ENCODE results near the gene LPCAT4. TPM values are rescaled to one million over a fixed set of nuclear protein-coding genes. Genes with fewer than 3 reads are reported as not detected.

Gene LPCAT4
- total RNA-seq, 1 donor from 2014 or later, result 32.4 TPM

DNA sequence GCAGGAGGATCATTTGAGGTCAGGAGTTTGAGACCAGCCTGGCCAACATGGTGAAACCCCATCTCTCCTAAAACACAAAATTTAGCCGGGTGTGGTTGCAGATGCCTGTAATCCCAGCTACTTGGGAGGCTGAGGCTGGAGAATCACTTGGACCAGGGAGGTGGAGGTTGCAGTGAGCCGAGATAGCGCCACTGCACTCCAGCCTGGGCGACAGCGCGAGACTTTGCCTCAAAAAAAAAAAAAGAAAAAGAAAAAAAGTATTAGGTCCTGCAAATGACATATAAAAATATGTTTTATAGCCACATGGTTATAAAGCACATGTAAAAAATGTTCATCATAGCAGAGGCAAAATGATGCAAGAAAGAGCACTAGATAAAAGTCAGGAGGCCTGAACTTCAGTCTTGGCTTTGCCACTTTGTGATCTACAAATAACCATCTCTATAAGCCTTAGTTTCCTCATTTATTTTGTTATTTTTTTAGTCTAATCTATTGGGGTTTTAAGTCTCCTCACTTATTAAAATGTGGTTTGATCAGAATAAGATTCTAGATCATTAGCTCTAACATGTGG, 34.4 kb downstream of the LPCAT4 start:
- TF ChIP-seq, protein P1, sequence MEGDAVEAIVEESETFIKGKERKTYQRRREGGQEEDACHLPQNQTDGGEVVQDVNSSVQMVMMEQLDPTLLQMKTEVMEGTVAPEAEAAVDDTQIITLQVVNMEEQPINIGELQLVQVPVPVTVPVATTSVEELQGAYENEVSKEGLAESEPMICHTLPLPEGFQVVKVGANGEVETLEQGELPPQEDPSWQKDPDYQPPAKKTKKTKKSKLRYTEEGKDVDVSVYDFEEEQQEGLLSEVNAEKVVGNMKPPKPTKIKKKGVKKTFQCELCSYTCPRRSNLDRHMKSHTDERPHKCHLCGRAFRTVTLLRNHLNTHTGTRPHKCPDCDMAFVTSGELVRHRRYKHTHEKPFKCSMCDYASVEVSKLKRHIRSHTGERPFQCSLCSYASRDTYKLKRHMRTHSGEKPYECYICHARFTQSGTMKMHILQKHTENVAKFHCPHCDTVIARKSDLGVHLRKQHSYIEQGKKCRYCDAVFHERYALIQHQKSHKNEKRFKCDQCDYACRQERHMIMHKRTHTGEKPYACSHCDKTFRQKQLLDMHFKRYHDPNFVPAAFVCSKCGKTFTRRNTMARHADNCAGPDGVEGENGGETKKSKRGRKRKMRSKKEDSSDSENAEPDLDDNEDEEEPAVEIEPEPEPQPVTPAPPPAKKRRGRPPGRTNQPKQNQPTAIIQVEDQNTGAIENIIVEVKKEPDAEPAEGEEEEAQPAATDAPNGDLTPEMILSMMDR (IDR thresholded peaks at IDR 0.05; ENCODE audit: unreplicated experiment), result no peak
- H3K4me1 Mint-ChIP-seq (ENCODE audit: unreplicated experiment), result peaks cover 7% of the 10 kb centered on the region
- no peak for DNase-seq (ENCODE audit: low spot score)
- no peaks in the 10 kb centered on the region for H3K36me3 Mint-ChIP-seq (ENCODE audit: low read depth, unreplicated experiment)
- H3K4me3 Mint-ChIP-seq (ENCODE audit: unreplicated experiment), result no peak overlapping the region
- H3K9me3 Mint-ChIP-seq (ENCODE audit: unreplicated experiment), result no peaks in the 10 kb centered on the region
- peaks cover 3% of the 10 kb centered on the region for H3K27me3 Mint-ChIP-seq (ENCODE audit: unreplicated experiment)
- no peak overlapping the region for H3K27ac Mint-ChIP-seq (ENCODE audit: unreplicated experiment)

DNA sequence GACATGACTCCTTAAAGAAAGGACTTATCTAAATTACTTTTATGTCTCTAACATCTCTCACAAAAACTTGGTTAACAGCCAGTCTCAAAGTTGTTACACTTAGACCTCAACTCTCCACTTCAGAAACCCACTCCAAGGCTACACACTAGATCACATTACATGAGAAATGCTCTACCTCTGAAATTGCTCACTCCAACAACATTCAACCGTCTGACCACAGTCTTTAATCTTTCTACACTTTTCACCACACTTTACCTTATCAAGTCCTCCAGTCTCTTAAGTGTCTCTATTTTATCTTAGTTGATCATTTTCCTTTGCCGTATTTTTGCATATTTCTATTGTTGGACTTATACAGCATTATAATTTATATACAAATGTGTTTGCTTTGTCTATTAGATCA, 35.2 kb downstream of the LPCAT4 start:
- TF ChIP-seq, protein P1 (IDR thresholded peaks at IDR 0.05; ENCODE audit: unreplicated experiment), result no peak
- DNase-seq (ENCODE audit: low spot score), result no peak
- Mint-ChIP-seq H3K9me3 (ENCODE audit: unreplicated experiment) (no peaks in the 10 kb centered on the region), H3K4me3 (ENCODE audit: unreplicated experiment) (no peak overlapping the region), H3K4me1 (ENCODE audit: unreplicated experiment) (peaks cover 6% of the 10 kb centered on the region), H3K27me3 (ENCODE audit: unreplicated experiment) (peaks cover 1% of the 10 kb centered on the region), H3K36me3 (ENCODE audit: low read depth, unreplicated experiment) (no peaks in the 10 kb centered on the region), H3K27ac (ENCODE audit: unreplicated experiment) (no peak overlapping the region)

DNA sequence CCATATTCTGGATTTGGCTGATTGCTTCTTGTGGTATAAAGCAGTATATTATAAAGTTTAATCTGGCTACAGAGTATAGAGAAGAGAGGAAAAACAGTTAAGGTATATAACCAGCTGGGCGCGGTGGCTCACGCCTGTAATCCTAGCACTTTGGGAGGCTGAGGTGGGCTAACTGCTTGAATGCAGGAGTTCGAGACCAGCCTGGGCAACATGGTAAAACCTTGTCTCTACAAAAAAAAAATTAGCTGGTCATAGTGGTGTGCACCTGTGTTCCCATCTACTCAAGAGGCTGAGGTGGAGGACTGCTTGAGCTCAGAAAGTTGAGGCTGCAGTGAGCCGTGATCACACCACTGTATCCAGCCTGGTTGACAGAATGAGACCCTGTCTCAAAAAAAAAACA, 36.7 kb downstream of the LPCAT4 start:
- Mint-ChIP-seq H3K9me3 (ENCODE audit: unreplicated experiment) (no peaks in the 10 kb centered on the region), H3K4me1 (ENCODE audit: unreplicated experiment) (no peaks in the 10 kb centered on the region), H3K36me3 (ENCODE audit: low read depth, unreplicated experiment) (no peaks in the 10 kb centered on the region), H3K4me3 (ENCODE audit: unreplicated experiment) (no peak overlapping the region), H3K27me3 (ENCODE audit: unreplicated experiment) (peaks cover 1% of the 10 kb centered on the region), H3K27ac (ENCODE audit: unreplicated experiment) (no peak overlapping the region)
- TF ChIP-seq, protein P1 (IDR thresholded peaks at IDR 0.05; ENCODE audit: unreplicated experiment), result no peak
- DNase-seq (ENCODE audit: low spot score), result no peak

DNA sequence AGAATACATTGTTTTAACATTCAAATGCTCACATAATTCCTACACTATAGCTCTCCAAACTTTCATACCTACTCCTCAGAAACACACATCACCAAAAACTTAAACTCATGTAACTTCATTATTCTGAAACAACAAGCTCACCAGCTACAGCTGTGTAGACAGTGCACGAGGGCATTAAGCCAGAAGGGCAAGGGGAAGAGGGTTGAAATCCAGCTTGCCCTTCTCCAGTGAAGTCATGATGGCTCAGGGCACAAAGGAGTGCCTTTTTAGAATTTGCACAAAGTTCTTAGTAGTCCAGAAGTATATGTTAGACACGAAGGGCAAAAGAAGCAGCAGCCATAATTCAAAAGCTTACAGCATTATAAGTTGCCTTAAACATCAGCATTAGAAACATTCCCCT, 38.0 kb downstream of the LPCAT4 start:
- DNase-seq (ENCODE audit: low spot score), result no peak
- Mint-ChIP-seq H3K4me1 (ENCODE audit: unreplicated experiment) (no peaks in the 10 kb centered on the region), H3K4me3 (ENCODE audit: unreplicated experiment) (no peak overlapping the region), H3K9me3 (ENCODE audit: unreplicated experiment) (no peaks in the 10 kb centered on the region), H3K27ac (ENCODE audit: unreplicated experiment) (no peak overlapping the region), H3K27me3 (ENCODE audit: unreplicated experiment) (peaks cover 1% of the 10 kb centered on the region), H3K36me3 (ENCODE audit: low read depth, unreplicated experiment) (no peaks in the 10 kb centered on the region)
- TF ChIP-seq, protein P1 (IDR thresholded peaks at IDR 0.05; ENCODE audit: unreplicated experiment), result no peak

DNA sequence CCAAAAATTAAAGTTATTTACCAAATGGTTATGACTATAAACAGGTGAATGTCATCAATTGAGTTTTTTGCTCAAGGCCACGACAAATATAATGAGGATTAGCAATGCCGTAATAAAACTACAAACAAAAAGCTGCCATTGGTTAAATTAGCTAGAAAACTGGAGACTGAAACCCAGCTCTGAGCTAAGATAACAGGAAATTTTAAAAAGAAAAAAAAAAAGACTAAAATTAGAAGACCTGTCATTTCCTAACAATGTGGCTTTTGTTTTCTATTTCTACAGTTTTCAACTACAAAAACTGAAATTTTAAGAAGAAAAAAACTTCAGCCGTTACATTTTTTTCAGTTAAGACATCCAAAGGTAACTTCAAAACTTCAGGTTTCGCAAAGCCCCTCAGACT, 39.1 kb downstream of the LPCAT4 start:
- H3K27me3 Mint-ChIP-seq (ENCODE audit: unreplicated experiment), result peaks cover 1% of the 10 kb centered on the region

More for the DNA sequence above, 39.1 kb downstream of the LPCAT4 start:
- no peak for DNase-seq (ENCODE audit: low spot score)
- no peaks in the 10 kb centered on the region for H3K9me3 Mint-ChIP-seq (ENCODE audit: unreplicated experiment)
- no peak overlapping the region for H3K27ac Mint-ChIP-seq (ENCODE audit: unreplicated experiment)
- H3K4me3 Mint-ChIP-seq (ENCODE audit: unreplicated experiment), result no peak overlapping the region
- TF ChIP-seq, protein P1 (IDR thresholded peaks at IDR 0.05; ENCODE audit: unreplicated experiment), result no peak
- no peaks in the 10 kb centered on the region for H3K4me1 Mint-ChIP-seq (ENCODE audit: unreplicated experiment)
- no peaks in the 10 kb centered on the region for H3K36me3 Mint-ChIP-seq (ENCODE audit: low read depth, unreplicated experiment)

Data from endothelial cell (in vitro differentiated cells).